Measurements from ENCODE around the gene HOXD10.

The HOXD10 gene

GRCh38 chr2:176115883-176116813 is at the start of gene HOXD10:
Gene HOXD10 (plus strand): TSS chr2:176116778. CDS start chr2:176116834, 56 bp downstream.
- no peak for DNase-seq

GRCh38 chr2:176067589-176068418 is 48.8 kb upstream of the HOXD10 start:
- no peak for DNase-seq

- DNase-seq = no peak
These were observed 48.2 kb upstream of the HOXD10 start for GRCh38 chr2:176068419-176068832.

- no peak for DNase-seq
These were observed 45.0 kb upstream of the HOXD10 start for GRCh38 chr2:176071330-176072291.

GRCh38 chr2:176072292-176072669 is 44.3 kb upstream of the HOXD10 start:
- no peak for DNase-seq

- DNase-seq = no peak
These were observed 43.4 kb upstream of the HOXD10 start for GRCh38 chr2:176072951-176073904.

GRCh38 chr2:176074919-176075425 is 41.6 kb upstream of the HOXD10 start:
- DNase-seq = no peak

- DNase-seq = no peak
These were observed 41.1 kb upstream of the HOXD10 start for GRCh38 chr2:176075481-176075880.

- DNase-seq = no peak
These were observed 40.5 kb upstream of the HOXD10 start for GRCh38 chr2:176076063-176076462.

- no peak for DNase-seq
These were observed 39.8 kb upstream of the HOXD10 start for GRCh38 chr2:176076796-176077195.

- DNase-seq = no peak
These were observed 37.9 kb upstream of the HOXD10 start for GRCh38 chr2:176078541-176079284.

GRCh38 chr2:176079285-176079830 is 37.2 kb upstream of the HOXD10 start:
- no peak for DNase-seq

GRCh38 chr2:176079831-176080539 is 36.6 kb upstream of the HOXD10 start:
- DNase-seq = no peak

GRCh38 chr2:176080540-176081375 is 35.8 kb upstream of the HOXD10 start:
- no peak for DNase-seq

- no peak for DNase-seq
These were observed 35.2 kb upstream of the HOXD10 start for GRCh38 chr2:176081376-176081836.

- DNase-seq = no peak
These were observed 34.6 kb upstream of the HOXD10 start for GRCh38 chr2:176081837-176082524.

- DNase-seq = no peak
These were observed 34.1 kb upstream of the HOXD10 start for GRCh38 chr2:176082525-176082823.
